GM23338 (cell line): ENCODE data around the gene PPFIBP1. TPM values are rescaled to one million over a fixed set of nuclear protein-coding genes. Genes with fewer than 3 reads are reported as not detected.
"Not testable (repeated sequence)": the region's sequence is repeated elsewhere in the genome, so short reads cannot be mapped to it uniquely, and the experiment has no call there.

Source experiments
- ATAC-seq: fragments of 200-7000 bp; cut with Tn5 transposase; 3 replicates; pipeline ENCODE4 v1.9.1; 2020
- DNase-seq: peaks from one replicate; pipeline ENCODE4 v3.0.0-alpha.2; 2015; ENCODE audit warnings: low spot score
- H2AFZ ChIP-seq: fragments of 200-600 bp; sonication (generic); 2 replicates; pipeline ENCODE4 v1.8.0; 2016; ENCODE audit warnings: antibody characterized with exemption, mild to moderate bottlenecking, moderate library complexity
- H3F3A ChIP-seq: fragments of 200-600 bp; sonication (generic); replicated peaks from 2 replicates; pipeline ENCODE4 v1.8.0; 2017; ENCODE audit warnings: antibody characterized with exemption, mixed run types, low read depth
- H3K27ac ChIP-seq: fragments of 200-600 bp; sonication (generic); 2 replicates; pipeline ENCODE4 v1.6.1; 2016; ENCODE audit warnings: low read depth
- H3K27me3 ChIP-seq: fragments of 200-600 bp; sonication (generic); 2 replicates; pipeline ENCODE4 v1.8.0; 2016; ENCODE audit warnings: mild to moderate bottlenecking, mixed run types, moderate library complexity; ENCODE audit not compliant: insufficient read depth
- H3K36me3 ChIP-seq: fragments of 200-600 bp; sonication (generic); 2 replicates; pipeline ENCODE4 v1.8.0; 2016; ENCODE audit warnings: mild to moderate bottlenecking; ENCODE audit not compliant: insufficient read depth
- H3K4me1 ChIP-seq: fragments of 200-600 bp; sonication (generic); 2 replicates; pipeline ENCODE4 v1.8.0; 2016; ENCODE audit warnings: mild to moderate bottlenecking, moderate library complexity; ENCODE audit not compliant: insufficient read depth
- H3K4me2 ChIP-seq: fragments of 200-600 bp; sonication (generic); 2 replicates; pipeline ENCODE4 v1.7.1; 2017; ENCODE audit warnings: mixed run types
- H3K4me3 ChIP-seq: fragments of 200-600 bp; sonication (generic); 2 replicates; pipeline ENCODE4 v1.6.1; 2016; ENCODE audit warnings: mixed run types
- H3K79me2 ChIP-seq: fragments of 200-600 bp; sonication (generic); replicated peaks from 2 replicates; pipeline ENCODE4 v1.8.0; 2017; ENCODE audit warnings: mild to moderate bottlenecking; ENCODE audit not compliant: insufficient read depth
- H3K9me2 ChIP-seq: fragments of 200-600 bp; sonication (generic); 2 replicates; pipeline ENCODE4 v1.8.0; 2017; ENCODE audit not compliant: insufficient read depth
- H4K20me1 ChIP-seq: fragments of 200-600 bp; sonication (generic); replicated peaks from 2 replicates; pipeline ENCODE4 v1.8.0; 2017; ENCODE audit warnings: mild to moderate bottlenecking; ENCODE audit not compliant: insufficient read depth
- H3K27ac Mint-ChIP-seq: 2 replicates; pipeline ENCODE4 v1.8.0; 2020; ENCODE audit warnings: inconsistent platforms, mild to moderate bottlenecking, moderate library complexity, mixed read lengths
- H3K27me3 Mint-ChIP-seq: 3 replicates; pipeline ENCODE4 v1.8.0; 2022; ENCODE audit warnings: low read depth, mild to moderate bottlenecking, moderate library complexity, mixed read lengths, inconsistent platforms; ENCODE audit not compliant: insufficient read depth, poor library complexity
- H3K36me3 Mint-ChIP-seq: 3 replicates; pipeline ENCODE4 v1.8.0; 2021; ENCODE audit warnings: low read depth, mild to moderate bottlenecking, inconsistent platforms, moderate library complexity, mixed read lengths
- H3K4me1 Mint-ChIP-seq: 3 replicates; pipeline ENCODE4 v1.8.0; 2020; ENCODE audit warnings: mild to moderate bottlenecking, inconsistent platforms, mixed read lengths
- H3K4me3 Mint-ChIP-seq: 3 replicates; pipeline ENCODE4 v1.8.0; 2021; ENCODE audit warnings: moderate library complexity, mild to moderate bottlenecking, inconsistent platforms, mixed read lengths
- H3K9me3 Mint-ChIP-seq: 3 replicates; pipeline ENCODE4 v1.8.0; 2020; ENCODE audit warnings: moderate library complexity, mild to moderate bottlenecking, inconsistent platforms, mixed read lengths
- CREB1 ChIP-seq: fragments of 250-450 bp; sonication (Bioruptor Pico); IDR thresholded peaks from 2 replicates; pipeline ENCODE4 v1.5.0; 2020; ENCODE audit warnings: low read depth, mild to moderate bottlenecking, moderate library complexity
- EZH2 ChIP-seq: fragments of 200-600 bp; sonication (generic); IDR thresholded peaks from one replicate; pipeline ENCODE4 v1.8.0; 2017; ENCODE audit warnings: antibody characterized with exemption, mild to moderate bottlenecking, low read depth; ENCODE audit not compliant: unreplicated experiment
- JUNB ChIP-seq: IDR thresholded peaks from one replicate; pipeline ENCODE4 v1.6.1; 2016; ENCODE audit warnings: antibody characterized with exemption; ENCODE audit not compliant: unreplicated experiment
- polyA plus RNA-seq: library from polyadenylated mRNA; unstranded; fragments of >200 nt; fragmentation: Nextera tagmentation; extraction: Ambion mirVana; gene quantifications from 2 replicates; pipeline ENCODE4 v1.2.1, GENCODE V29; 2016
- total RNA-seq: library from RNA; depleted of rRNA; stranded (reverse); fragments of >200 nt; shearing (Covaris generic); gene quantifications from 2 replicates; pipeline ENCODE4 v1.2.3, GENCODE V29; 2014
- TF ChIP-seq, protein P1 (sequence below): fragments of 250-450 bp; sonication (Bioruptor Pico); IDR thresholded peaks from 2 replicates; pipeline ENCODE4 v1.5.0; 2020; ENCODE audit warnings: mild to moderate bottlenecking, moderate library complexity
- TF ChIP-seq, protein P2 (sequence below), 2 experiments: fragments of 200-600 bp in 1 of 2; sonication (generic) in 1 of 2; conservative IDR thresholded peaks; 2 replicates each; pipeline versions ENCODE4 v1.5.1 to v1.6.1; 2016 to 2017; ENCODE audit warnings: antibody characterized with exemption in 2 of 2, low read depth in 2 of 2, mild to moderate bottlenecking in 2 of 2, moderate library complexity in 1 of 2
- TF ChIP-seq, protein P3 (sequence below): IDR thresholded peaks from one replicate; pipeline ENCODE4 v1.6.1; 2018; ENCODE audit warnings: antibody characterized with exemption; ENCODE audit not compliant: unreplicated experiment

The PPFIBP1 gene
- total and polyA plus RNA-seq, 2 experiments from 2014 or later = 33.2 to 41.9 TPM

DNA sequence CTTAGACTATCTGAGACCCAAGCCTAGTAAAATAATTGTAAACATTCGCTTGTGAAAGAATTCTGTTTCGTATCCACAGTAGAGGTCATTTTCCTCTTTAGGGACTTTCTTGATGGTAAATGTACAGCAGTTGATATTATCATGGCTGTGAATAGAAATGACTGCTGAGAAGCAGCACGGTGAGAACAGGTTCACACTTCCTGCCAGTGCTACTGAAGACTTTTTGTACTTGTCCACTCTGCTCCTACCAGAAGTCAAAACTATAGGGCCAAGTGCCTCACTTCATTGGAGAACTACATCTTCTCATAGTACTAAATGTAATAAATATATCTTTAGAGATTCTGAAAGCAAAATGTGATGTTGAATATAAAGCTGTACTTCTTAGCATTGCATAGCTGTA lies 131.5 kb downstream of the PPFIBP1 start:
- not testable (repeated sequence) for H3K36me3 ChIP-seq, H3K27me3 ChIP-seq, H3K79me2 ChIP-seq, H3K36me3 Mint-ChIP-seq, H3K4me3 Mint-ChIP-seq, H2AFZ ChIP-seq, H3K4me1 Mint-ChIP-seq, H3K27ac Mint-ChIP-seq, H3K4me2 ChIP-seq, H4K20me1 ChIP-seq, H3F3A ChIP-seq, H3K4me3 ChIP-seq, H3K9me3 Mint-ChIP-seq, H3K9me2 ChIP-seq, H3K4me1 ChIP-seq, H3K27me3 Mint-ChIP-seq, DNase-seq, ATAC-seq, H3K27ac ChIP-seq

DNA sequence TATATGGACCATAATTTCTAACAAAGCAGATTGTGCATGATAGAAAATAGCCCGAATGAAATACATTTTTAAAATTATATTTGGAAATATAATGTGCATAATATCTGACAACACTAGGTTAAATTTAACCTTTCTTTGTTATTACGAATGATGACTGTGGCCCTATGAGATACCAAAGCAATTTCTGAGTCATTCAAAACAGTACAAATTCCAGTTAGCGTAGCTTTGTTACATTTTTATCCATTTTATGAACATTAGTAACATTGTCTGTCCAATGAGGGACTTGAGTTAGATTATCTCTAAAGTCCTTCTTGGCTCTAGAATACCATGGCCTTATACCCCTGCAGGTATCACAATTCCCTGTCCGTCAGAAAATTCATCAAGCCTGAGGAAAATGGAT lies 133.3 kb downstream of the PPFIBP1 start:
- Mint-ChIP-seq H3K36me3 (no peaks in the 10 kb centered on the region; the same call in 2 of the 3 replicates), H3K9me3 (no peaks in the 10 kb centered on the region), H3K27me3 (peaks cover 2% of the 10 kb centered on the region), H3K27ac (no peak overlapping the region), H3K4me3 (no peak overlapping the region), H3K4me1 (no peaks in the 10 kb centered on the region)
- Histone ChIP-seq H3K27me3 (no peaks in the 10 kb centered on the region), H3K79me2 (no peaks in the 10 kb centered on the region), H3K27ac (no peak overlapping the region), H3F3A (no peaks in the 10 kb centered on the region), H3K4me2 (no peak overlapping the region), H2AFZ (no peak overlapping the region), H3K36me3 (no peaks in the 10 kb centered on the region), H3K4me3 (no peak overlapping the region), H3K9me2 (no peaks in the 10 kb centered on the region), H3K4me1 (no peaks in the 10 kb centered on the region), H4K20me1 (no peaks in the 10 kb centered on the region)
- ATAC-seq (no peak), DNase-seq (no peak)
- TF ChIP-seq CREB1 (CRISPR knock-in tag) (no peak), JUNB (no peak), EZH2 (no peak)
- TF ChIP-seq, protein P1, sequence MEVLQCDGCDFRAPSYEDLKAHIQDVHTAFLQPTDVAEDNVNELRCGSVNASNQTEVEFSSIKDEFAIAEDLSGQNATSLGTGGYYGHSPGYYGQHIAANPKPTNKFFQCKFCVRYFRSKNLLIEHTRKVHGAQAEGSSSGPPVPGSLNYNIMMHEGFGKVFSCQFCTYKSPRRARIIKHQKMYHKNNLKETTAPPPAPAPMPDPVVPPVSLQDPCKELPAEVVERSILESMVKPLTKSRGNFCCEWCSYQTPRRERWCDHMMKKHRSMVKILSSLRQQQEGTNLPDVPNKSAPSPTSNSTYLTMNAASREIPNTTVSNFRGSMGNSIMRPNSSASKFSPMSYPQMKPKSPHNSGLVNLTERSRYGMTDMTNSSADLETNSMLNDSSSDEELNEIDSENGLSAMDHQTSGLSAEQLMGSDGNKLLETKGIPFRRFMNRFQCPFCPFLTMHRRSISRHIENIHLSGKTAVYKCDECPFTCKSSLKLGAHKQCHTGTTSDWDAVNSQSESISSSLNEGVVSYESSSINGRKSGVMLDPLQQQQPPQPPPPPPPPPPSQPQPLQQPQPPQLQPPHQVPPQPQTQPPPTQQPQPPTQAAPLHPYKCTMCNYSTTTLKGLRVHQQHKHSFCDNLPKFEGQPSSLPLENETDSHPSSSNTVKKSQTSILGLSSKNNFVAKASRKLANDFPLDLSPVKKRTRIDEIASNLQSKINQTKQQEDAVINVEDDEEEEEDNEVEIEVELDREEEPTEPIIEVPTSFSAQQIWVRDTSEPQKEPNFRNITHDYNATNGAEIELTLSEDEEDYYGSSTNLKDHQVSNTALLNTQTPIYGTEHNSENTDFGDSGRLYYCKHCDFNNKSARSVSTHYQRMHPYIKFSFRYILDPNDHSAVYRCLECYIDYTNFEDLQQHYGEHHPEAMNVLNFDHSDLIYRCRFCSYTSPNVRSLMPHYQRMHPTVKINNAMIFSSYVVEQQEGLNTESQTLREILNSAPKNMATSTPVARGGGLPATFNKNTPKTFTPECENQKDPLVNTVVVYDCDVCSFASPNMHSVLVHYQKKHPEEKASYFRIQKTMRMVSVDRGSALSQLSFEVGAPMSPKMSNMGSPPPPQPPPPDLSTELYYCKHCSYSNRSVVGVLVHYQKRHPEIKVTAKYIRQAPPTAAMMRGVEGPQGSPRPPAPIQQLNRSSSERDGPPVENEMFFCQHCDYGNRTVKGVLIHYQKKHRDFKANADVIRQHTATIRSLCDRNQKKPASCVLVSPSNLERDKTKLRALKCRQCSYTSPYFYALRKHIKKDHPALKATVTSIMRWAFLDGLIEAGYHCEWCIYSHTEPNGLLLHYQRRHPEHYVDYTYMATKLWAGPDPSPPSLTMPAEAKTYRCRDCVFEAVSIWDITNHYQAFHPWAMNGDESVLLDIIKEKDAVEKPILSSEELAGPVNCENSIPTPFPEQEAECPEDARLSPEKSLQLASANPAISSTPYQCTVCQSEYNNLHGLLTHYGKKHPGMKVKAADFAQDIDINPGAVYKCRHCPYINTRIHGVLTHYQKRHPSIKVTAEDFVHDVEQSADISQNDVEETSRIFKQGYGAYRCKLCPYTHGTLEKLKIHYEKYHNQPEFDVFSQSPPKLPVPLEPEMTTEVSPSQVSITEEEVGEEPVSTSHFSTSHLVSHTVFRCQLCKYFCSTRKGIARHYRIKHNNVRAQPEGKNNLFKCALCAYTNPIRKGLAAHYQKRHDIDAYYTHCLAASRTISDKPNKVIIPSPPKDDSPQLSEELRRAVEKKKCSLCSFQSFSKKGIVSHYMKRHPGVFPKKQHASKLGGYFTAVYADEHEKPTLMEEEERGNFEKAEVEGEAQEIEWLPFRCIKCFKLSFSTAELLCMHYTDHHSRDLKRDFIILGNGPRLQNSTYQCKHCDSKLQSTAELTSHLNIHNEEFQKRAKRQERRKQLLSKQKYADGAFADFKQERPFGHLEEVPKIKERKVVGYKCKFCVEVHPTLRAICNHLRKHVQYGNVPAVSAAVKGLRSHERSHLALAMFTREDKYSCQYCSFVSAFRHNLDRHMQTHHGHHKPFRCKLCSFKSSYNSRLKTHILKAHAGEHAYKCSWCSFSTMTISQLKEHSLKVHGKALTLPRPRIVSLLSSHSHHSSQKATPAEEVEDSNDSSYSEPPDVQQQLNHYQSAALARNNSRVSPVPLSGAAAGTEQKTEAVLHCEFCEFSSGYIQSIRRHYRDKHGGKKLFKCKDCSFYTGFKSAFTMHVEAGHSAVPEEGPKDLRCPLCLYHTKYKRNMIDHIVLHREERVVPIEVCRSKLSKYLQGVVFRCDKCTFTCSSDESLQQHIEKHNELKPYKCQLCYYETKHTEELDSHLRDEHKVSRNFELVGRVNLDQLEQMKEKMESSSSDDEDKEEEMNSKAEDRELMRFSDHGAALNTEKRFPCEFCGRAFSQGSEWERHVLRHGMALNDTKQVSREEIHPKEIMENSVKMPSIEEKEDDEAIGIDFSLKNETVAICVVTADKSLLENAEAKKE (CRISPR knock-in tag) = no peak
- TF ChIP-seq, protein P2, sequence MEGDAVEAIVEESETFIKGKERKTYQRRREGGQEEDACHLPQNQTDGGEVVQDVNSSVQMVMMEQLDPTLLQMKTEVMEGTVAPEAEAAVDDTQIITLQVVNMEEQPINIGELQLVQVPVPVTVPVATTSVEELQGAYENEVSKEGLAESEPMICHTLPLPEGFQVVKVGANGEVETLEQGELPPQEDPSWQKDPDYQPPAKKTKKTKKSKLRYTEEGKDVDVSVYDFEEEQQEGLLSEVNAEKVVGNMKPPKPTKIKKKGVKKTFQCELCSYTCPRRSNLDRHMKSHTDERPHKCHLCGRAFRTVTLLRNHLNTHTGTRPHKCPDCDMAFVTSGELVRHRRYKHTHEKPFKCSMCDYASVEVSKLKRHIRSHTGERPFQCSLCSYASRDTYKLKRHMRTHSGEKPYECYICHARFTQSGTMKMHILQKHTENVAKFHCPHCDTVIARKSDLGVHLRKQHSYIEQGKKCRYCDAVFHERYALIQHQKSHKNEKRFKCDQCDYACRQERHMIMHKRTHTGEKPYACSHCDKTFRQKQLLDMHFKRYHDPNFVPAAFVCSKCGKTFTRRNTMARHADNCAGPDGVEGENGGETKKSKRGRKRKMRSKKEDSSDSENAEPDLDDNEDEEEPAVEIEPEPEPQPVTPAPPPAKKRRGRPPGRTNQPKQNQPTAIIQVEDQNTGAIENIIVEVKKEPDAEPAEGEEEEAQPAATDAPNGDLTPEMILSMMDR (conservative IDR thresholded peaks at IDR 0.05; ENCODE audit: low read depth in 2 of 2) = no peak
- TF ChIP-seq, protein P3, sequence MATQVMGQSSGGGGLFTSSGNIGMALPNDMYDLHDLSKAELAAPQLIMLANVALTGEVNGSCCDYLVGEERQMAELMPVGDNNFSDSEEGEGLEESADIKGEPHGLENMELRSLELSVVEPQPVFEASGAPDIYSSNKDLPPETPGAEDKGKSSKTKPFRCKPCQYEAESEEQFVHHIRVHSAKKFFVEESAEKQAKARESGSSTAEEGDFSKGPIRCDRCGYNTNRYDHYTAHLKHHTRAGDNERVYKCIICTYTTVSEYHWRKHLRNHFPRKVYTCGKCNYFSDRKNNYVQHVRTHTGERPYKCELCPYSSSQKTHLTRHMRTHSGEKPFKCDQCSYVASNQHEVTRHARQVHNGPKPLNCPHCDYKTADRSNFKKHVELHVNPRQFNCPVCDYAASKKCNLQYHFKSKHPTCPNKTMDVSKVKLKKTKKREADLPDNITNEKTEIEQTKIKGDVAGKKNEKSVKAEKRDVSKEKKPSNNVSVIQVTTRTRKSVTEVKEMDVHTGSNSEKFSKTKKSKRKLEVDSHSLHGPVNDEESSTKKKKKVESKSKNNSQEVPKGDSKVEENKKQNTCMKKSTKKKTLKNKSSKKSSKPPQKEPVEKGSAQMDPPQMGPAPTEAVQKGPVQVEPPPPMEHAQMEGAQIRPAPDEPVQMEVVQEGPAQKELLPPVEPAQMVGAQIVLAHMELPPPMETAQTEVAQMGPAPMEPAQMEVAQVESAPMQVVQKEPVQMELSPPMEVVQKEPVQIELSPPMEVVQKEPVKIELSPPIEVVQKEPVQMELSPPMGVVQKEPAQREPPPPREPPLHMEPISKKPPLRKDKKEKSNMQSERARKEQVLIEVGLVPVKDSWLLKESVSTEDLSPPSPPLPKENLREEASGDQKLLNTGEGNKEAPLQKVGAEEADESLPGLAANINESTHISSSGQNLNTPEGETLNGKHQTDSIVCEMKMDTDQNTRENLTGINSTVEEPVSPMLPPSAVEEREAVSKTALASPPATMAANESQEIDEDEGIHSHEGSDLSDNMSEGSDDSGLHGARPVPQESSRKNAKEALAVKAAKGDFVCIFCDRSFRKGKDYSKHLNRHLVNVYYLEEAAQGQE = no peak
